NCI-H146 (cell line): Measurements from ENCODE around the gene BRICD5.
"Not testable (repeated sequence)": the region's sequence is repeated elsewhere in the genome, so short reads cannot be mapped to it uniquely, and the experiment has no call there.

ENCODE experiments used
- DNase-seq: peaks from one replicate; lab custom pipeline; 2025; lab: John Stamatoyannopoulos, UW

Gene BRICD5

GRCh38 chr16:2210386-2211365 is at the start of gene BRICD5:
BRICD5 (minus strand) TSS chr16:2210863; CDS start chr16:2210833, 30 bp downstream.
- no peak for DNase-seq

- no peak for DNase-seq
Measured at GRCh38 chr16:2260250-2260649, 49.6 kb upstream of the BRICD5 start.

- DNase-seq, result not testable (repeated sequence)
Measured at GRCh38 chr16:2258530-2258929, 47.9 kb upstream of the BRICD5 start.

DNA sequence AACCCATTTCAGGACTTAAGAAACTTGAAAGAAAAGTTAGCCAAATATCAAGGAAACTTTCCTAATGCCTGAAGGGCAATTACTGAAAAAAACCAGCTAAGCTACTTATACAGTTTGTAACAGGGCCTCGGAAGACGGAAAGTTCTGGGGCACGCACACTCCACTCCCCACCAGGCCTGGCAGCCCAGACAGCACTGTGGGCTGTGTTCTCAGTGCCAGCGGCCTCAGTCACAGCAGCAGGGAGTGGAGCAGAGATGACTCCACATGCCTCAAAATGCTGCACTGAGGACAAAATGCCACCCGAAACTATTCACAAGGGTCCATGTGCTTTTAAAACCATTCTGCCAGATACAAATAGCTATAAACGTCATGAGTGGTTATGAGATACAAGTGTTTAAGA is 47.1 kb upstream of the BRICD5 start:
- DNase-seq, result no peak

- no peak for DNase-seq
Measured at GRCh38 chr16:2256531-2257140, 46.0 kb upstream of the BRICD5 start.

GRCh38 chr16:2253293-2253692 is 42.6 kb upstream of the BRICD5 start:
- no peak for DNase-seq

DNA sequence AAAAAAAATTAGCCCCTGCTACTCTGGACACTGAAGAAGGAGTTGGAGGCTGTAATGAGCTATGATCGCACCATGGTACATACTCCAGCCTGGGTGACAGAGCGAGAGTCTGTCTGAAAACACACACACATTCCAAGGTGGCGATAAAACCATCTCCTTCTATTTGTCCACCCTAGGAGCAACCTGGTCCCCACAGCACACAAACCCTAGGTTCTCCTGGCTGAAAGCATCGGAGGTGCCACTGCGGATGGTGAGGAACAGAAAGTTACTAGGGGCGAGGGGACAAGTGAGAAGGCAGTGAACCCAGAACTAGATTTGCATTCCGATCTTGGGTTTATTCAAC is 42.1 kb upstream of the BRICD5 start:
- DNase-seq, result no peak

DNA sequence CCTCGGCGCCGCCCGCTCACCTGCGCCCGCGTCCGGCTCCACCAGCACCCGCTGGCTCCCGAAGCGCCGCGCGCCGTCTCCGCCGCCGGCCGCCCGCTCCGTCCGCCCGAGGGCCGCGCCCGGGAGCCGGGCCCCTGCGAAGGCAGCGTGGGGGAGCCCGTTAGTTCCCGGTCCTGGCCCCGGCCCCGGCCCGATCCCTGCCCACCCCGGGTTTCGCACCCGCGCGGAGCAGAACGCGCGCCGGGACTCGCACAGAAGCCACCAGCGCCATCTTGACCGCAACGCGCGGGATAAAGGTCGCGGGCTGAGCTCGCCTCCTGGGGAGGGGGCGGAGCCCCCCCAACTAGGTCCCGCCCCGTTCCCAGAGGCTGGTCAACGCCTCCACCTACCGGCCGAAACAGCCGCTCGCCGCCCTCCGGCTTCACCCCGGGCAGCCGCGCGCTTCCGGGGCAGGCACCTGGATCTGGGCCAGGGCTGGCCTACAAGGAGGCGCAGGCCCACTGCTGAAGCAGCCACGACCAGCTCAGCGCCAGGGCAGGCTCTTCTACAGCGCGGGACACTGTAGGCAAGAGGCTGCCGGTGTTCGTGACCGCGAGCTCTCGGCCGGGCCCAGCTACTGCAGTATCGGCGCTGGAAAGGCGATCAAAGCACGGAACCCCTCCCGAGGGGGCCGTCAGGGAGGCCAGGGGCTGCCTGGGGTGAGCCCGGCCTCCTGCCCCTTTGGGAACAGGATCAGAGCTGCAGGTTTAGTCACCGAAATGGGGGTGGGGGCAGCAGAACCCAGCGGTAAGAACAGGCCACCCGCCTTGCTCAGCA is 40.8 kb upstream of the BRICD5 start, which contains the start of gene ECI1:
Gene ECI1, minus strand, starts transcription at position 292 of the 816 bp plus-strand sequence. Its CDS starts 21 bp downstream, at position 271.
- peak; percentile 97 for DNase-seq

DNA sequence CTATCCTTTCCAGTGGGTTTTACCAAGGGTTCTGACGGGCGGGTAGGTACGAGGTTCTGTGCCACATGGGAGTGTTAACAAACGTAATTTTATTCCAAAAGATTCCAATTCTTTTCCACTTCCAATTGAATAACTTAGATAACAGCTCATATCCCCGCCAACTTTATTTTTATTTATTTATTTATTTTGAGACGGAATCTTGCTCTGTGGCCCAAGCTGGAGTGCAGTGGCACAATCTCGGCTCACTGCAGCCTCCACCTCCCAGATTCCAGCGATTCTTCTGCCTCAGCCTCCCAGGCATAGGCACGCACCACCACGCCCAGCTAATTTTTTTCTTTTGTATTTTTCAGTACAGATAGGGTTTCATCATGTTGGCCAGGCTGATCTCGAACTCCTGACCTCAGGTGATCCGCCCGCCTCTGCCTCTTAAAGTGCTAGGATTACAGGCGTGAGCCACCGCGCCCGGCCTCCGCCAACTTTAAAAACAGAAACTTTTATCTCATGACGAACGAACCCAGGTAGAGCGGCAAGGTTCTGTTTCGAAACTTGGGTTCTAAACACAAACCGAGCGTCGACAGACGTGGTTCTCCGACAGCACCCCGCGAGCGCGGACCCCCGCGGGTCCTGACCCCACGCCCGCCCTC is 40.1 kb upstream of the BRICD5 start:
- no peak for DNase-seq

- DNase-seq, result no peak
Measured at GRCh38 chr16:2246301-2246885, 35.7 kb upstream of the BRICD5 start.

DNA sequence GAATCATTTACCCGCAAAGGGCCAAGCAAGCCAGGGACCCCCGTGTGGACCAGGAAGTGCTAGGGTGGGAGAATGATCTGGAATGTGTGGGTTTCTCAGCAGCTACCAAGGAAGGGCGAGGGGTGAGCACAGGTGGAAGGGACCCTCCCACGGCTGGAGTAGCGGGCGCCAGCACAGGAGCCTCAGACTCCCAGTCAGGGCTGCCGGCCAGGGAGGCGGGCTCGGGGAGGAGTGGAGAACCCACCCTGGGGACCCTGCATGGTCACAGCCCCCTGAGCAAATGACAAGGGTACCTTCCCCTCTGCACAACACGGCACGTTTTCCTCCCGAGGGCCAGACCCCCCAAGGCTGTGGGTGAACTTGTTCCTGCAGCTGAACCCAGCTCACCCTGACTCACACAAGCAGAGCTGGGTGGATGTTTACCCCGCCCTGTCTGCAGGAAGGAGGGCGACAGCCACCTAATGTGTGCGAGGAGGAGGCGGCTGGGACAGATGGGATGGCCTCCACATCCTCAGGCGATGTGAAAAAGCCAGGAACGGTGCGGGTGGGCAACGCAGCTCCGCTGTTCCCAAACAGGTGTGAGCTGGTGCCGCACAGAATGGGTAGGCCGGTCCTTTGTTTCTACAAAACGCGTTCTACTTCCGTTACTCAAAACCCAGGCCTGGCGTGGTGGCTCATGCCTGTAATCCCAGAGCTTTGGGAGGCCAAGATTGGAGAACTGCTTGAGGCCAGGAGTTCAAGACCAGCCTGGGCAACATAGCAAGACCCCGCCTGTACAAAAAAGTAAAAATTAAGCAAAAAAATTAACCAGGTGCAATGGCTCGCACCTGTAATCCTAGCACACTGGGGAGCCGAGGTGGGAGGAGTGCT is 34.5 kb upstream of the BRICD5 start:
- no peak for DNase-seq

DNA sequence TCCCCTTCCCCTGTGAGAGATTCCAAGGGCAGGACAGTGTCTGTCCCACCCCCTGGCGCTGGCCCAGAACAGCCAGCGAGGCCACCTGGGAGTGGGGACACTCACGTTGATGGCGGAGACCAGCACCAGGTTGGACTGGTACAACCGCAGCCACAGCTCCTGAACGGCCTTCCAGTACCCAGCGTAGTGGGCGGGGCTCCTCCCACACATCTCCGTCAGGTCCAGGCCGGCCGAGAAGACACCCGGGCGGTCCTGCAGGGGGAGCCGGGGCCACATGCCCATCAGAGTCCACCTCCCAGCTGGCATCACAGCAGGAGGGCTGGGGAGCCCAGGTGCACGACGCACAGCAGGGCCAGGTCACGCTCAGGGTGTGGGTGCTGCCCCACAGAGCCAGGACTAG is 33.6 kb upstream of the BRICD5 start:
- DNase-seq, result peak; percentile 28

DNA sequence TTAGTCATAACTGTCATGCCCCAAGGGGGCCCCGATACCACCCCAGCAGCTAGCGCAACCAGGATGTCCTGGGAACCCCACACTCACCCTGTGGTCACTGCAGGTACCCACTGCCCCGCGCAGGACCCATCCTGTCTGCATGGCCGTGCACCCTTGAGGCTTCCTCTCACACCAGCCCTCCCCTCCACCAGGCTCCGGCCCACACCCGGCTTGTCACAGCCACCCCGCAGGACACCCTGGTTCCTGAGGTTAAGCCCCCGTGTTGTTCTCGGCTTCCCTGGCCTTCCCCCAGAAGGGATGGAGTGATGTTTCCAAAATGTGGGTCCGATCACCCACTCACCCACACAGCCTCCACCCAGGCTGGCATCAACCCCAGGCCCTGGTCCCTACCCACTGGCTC is 33.1 kb upstream of the BRICD5 start:
- DNase-seq, result no peak

DNA sequence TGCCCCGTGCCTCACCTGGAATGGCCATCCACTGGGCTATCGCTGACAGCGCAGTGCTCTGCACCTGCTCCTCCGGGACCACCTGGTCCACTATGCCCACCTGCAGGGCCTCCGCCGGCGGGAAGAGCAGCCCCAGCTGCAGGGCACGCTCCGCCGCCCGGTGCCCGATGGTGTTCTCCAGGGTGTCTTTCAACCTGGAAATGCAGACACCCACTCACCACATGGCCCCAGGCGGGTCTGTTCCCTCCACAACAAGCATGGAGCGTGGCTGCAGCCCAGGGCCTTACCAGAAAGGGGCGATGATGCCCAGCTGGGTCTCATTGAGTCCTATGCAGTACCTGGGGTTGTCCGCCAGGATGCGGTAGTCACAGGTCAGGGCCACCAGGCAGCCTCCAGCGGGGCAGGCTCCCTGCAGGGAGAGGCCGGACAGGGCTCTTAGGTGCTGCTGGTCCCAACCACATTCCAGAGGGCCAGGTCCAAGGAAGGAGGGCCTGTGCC is 32.4 kb upstream of the BRICD5 start:
- DNase-seq, result no peak

GRCh38 chr16:2242598-2242997 is 31.9 kb upstream of the BRICD5 start:
- DNase-seq, result no peak

GRCh38 chr16:2240331-2240730 is 29.7 kb upstream of the BRICD5 start:
- DNase-seq, result not testable (repeated sequence)

GRCh38 chr16:2238838-2239675 is 28.4 kb upstream of the BRICD5 start:
- DNase-seq, result no peak

DNA sequence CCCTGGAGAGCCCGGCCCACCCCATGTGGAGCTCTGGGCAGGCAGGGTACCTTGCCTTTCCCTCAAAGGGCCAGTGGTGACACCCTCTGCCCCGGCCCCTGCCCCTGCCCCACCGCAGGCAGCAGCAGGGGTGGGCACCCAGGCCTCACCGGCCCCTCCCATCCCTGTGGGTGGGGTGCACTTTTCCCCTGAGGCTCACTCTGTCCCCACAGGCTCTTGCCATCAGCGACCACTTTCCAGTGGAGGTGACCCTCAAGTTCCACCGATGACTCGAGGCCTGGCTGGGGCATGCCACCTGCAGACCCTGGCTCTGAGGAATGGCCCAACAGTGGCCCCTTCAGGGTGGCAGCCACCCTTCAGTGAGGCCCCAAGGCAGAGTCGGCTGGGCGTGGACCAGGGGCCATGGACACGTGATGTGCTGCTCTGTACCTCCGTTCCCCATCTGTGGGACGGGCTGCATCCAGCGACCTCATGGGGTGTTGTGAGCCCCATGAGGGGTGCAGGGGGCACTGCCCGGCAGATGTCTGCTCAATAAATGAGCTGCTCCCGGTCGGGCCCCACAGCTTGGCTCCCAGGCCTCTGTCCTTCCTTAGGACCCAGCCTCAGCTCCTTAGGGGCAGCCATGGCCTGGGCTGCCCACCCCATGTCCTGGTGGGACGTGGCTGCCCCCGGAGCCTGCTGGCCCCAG is 27.6 kb upstream of the BRICD5 start:
- no peak for DNase-seq
